GM11168 (cell line): Measurements from ENCODE around the gene NOP16.

Source experiments
- in situ Hi-C: fragments of 300-500 bp; cut with MboI; formaldehyde crosslinking; loops from one replicate; pipeline ENCODE4 v1.12.0; 2022; ENCODE audit warnings: low sequenced_read_pairs; ENCODE audit not compliant: unreplicated experiment

The NOP16 gene

DNA sequence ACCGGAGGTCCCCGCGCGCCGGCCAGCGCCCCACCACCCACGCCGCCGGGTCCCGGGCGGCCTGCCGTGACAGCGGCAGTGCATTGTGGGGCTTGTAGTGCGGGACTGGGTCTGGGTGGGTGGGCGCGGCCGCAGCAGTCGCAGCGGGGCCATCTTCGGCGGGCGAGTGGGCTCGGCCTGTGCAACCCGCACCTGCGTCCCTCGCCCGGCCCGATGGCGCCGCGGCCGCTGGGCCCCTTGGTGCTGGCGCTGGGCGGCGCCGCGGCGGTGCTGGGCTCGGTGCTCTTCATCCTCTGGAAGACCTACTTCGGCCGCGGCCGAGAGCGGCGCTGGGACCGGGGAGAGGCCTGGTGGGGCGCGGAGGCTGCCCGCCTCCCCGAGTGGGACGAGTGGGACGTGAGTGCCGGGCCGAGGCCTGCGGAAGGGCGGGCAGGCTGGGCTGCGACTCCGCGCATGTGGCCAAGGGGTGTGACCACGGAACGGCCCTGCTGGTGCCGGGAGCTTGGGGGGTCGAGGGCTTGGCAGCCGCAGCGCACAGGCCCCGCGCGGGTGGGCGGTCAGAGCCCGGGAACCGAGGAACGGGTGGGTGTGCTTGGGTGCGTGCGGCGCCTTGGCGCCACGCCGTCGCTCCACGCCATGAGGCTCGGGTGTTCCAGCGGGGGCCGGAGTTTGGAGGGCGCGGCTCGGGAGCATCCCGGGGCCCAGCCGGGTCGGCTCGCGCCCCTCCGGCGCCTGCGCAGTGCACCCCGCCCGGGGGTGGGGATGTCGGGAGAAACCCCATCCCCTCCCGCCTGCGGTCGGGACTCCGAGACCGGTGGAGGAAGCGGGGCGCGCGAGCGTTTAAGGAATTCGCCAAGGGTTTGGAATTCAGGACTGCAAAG is 22.8 kb downstream of the NOP16 start, which contains the start of gene ARL10:
Gene ARL10, plus strand, starts transcription at position 137 of the 881 bp plus-strand sequence. Its CDS starts 77 bp downstream, at position 214.
- in situ Hi-C loops, result no loop called here

DNA sequence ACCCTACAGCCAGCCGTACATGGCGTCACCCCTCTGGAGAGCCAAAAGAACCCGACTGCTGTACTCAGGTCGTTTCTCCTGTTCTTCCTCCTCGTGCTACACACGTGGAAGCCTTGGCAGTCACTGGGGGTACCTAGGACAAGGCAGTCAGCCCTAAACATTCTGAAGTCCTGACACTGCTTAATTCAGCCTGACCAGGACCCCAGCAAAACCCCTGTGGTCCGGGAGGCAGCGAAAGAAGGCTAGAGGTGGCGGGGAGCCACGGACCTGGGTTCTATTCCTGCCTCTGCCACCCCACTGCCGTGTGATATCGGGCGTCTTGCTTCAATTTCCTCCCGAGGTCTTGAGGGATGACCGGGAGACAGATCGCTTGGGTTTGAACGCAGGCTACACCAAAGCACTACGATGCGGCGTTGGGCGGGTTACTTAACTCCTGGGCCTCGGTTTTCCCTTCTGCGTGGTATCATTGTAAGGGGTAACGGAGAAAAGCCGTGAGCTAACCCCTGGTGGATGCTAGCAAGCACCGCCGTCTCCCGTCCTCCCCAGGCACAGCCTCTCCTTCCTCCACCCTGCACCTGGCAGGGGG is 23.5 kb downstream of the NOP16 start:
- in situ Hi-C loops, result no loop called here

DNA sequence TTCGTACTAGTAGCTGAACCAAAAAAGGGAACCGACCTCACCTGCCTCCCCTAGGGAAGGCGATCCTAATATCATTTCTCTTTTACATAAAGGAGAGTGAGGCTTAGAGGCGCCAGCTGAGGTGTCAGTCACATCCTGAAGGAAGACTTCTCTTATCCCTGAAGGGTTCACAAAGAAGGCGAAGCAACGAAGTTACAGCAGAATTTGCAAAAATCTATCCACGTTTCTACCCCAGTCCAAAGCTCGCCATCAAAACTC is 26.2 kb downstream of the NOP16 start:
- in situ Hi-C loops, result no loop called here

DNA sequence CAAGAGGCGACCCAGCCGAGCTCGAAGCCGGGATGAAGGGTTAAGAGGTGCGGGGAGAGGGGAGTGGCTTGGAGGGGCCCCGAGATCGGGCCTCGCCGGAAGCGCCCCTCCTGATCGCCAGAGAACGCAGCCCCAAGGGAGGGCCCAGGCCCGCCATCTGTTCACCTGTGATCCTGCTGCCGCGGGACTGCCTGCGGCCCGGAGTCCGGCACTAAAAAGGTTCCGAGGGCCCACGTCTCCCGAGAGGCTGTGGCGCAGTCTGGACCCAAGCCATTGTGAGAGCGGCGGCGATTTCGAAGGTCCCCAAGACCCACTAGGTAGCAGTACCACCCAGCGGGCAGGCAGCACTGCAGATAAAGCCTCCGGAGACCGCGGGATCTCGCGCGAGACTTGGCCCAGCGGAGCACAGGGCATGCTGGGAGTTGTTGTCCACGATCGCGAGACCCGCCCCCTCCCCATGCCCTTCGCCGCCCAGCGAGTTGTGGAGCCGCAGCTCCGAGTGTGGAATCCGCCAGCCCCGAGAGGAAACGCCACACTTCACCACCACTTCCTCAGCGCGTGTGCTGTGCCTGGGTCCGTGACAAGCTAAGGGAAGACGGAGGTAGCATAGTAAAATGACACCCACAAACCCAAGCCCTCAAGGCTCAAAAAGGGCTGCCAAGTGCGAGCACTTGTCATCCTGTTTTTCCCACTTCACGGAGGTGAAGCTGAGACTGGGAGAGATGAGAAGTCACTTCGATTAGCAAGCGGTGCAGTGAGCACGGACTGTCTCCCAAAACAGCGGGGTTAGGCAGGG is 26.8 kb downstream of the NOP16 start, which contains the start of gene KIAA1191:
Gene KIAA1191, minus strand, starts transcription at position 328 of the 796 bp plus-strand sequence. CDS start 2,256 bp downstream, outside the sequence.
- in situ Hi-C loops, result no loop called here

DNA sequence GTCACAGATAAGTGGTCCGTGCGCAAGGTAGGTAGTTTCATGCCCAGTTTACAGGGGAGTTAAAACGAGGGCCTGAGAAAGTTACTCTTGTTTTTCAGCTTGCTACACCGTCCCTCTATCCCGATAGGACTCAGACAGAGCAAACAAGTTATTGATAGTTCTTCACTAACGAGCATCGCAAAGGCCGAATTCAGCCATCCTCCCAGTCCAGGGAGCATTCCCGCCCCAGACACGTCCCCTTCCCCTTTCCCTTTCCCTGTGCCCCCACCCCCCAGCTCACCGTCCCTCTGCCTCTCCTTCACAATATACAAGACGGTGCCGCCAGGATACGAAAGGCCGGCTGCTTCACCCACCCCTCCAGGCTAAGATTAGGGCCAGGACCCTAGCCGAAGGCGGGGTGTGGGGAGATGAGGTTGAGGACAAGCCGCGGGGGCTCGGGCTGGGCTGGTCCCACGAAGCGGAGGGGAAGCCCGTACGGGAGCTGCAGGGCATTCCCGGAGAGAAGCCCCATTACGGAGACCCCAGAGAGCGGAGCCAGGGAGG is 27.4 kb downstream of the NOP16 start:
- in situ Hi-C loops, result no loop called here

DNA sequence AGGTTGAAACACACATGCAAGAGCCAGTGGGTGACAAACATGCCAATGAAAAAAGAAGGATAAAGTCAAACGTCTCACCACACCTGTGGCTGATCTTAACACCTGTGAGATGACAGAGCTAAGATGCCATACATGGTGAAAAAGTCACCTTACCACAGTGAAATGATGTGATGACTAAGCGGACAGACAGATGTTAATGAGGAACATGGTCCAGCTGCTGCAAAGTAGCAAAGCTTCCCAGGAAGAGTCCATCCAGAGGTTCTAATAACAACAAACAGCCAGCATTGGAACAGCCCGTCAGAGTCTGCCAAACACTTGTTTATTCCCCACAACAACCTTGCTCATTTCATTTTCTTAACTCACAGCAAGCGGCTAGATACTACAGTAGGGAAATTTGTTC is 28.7 kb downstream of the NOP16 start:
- in situ Hi-C loops, result no loop called here

DNA sequence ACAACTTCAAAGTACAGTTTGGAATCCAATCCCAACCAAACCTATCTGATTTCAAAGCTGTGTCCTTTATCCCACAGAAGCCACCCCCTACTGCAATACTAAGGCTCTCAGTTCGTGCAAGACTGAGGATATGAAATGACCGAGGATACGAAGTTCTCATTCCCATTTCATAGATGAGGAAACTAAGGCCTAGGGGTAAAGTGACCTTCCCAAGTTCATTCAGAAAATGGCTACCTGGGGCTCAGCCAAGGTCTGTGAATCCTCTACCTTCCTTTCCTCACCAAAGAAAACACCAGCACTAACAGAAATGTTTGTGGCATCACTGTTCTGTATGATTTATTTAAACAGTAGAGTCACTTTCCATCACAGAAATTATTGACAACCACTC is 32.2 kb downstream of the NOP16 start:
- in situ Hi-C loops, result no loop called here

DNA sequence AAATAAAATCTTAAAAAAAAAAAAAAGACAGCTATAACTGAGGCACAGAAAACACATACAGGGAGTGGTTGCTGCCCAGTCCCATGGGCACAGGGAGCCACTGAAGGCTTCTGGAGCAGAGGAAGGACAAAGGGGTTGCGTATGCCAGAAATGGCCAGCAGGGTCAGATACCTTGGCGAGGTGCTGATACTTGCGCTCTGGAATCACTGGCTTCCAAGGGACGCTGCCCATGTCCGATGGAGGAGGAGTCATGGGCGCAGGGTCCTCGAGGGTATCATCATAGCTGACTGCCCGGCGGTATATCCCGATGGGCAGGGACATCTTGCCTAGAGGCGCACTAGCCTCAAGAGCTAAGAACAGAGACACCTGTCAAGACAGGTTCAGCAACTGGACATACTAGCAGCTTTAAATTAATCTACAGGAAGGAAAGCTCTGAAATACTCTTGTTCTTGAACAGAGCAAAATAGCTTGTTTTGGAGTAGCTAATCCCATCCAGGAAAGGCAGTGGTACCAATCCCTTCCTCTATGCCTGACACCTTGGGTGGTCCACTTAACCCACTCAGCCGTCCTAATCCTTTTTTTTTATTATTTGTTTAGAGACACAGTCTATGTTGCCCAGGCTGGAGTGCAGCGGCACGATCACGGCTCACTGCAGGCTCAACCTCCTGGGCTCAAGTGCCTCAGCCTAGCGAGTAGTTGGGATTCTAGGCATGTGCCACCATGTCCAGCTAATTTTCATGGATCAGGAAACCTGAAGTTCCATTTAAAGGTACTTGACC is 32.8 kb downstream of the NOP16 start:
- in situ Hi-C loops, result no loop called here

DNA sequence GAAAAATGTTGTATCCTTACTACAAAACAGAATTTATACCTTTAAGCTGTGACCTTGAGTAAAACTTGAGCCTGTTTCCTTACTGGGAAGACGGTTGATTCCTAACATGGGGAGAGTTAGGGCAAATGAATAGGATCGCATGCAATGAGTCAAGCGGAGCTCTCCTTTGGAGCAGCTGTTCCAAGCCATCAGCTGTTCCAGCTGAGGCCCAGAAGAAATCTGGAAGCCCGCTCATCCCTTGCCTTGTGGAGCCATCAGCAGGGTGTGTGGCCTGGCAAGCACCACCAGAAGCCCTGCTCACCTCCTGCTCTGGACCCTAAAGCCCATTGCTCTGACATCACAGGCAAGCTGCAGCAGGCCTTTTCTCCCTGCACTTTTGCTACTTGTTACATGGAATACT is 34.9 kb downstream of the NOP16 start:
- in situ Hi-C loops, result no loop called here

DNA sequence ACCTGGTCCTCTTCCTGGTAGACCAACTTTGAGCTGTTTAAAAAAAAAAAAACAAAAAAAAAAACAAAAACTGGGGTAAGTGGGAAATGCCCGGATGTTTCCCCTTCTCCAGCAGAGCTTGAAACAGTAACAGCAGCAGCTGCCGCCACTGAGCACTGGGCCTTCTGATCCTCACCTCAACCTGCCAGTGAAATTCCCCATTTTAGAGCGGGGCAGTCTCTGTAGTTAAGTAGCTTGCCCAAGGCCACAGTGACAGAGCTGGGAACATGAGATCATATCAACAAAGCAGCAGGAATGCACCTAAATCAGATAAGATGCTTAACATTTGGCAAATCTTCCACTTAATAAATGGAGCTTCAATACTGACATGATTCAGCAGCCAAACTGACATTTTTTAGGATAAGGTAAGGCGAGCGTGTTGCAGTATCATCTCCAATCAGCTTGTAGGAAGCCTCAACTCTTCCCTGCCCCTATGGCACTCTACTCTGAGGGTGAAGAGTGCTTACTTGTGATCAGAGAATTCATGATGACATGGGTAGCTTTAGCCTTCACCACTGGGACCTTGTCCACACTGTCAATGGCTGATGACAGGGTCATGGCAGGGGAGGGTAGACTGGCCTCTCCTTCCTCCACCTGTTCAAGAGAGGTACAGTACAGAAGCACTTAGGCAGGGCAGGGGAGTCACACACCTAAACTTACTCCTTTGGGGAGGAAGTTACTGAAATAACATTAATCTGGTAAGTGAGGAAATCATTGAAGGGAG is 36.1 kb downstream of the NOP16 start:
- in situ Hi-C loops, result no loop called here

DNA sequence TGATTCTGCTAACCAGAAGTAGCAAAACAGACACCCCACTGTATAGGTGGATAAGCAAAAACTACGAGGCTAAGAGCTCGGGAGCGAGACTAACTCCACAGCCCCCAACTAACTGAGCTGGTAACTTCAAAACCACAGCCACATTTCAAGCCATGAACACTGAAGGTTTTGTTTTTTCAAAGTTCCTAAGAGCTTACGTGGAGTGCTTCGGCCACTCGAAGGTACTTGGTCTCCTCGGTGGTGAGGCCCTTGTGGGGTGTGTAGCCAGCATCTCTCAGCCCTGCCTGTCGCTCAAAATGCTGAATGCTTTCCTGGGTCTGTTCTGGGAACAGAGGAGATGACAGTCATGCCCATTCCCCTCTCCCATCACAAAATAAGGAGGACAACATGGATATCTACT is 38.0 kb downstream of the NOP16 start:
- in situ Hi-C loops, result no loop called here

DNA sequence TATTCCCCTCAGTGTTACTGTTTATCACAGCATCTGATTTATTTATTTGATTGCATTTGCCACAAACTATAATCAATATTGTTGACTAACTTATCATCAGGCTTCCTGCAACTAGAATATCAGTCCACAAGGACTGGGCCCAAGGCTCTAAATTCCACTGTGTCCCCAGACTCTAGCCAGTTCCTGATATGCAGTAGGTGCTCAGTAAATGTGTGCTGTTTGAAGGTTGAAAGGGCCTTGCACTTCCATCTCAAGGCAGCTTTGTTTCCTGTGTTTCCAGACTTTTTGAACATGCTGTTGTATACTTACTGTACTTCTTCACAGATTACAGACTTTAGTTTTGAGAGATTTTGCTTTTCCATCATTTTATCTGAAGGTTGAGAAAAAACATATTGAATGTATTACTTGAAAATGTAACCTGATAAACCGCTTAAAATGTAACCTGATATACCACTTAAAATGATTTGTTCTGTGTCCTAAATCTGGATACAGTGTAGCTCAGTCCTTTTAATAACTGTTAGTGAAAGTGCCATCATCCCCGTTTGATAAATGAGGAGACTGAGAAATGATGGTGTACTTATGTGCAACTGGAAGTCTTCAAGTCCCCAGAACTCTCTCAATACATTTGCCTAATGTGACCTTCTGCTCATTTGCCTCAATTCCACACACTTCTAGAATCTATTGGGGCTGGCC is 45.5 kb downstream of the NOP16 start:
- in situ Hi-C loops, result no loop called here

DNA sequence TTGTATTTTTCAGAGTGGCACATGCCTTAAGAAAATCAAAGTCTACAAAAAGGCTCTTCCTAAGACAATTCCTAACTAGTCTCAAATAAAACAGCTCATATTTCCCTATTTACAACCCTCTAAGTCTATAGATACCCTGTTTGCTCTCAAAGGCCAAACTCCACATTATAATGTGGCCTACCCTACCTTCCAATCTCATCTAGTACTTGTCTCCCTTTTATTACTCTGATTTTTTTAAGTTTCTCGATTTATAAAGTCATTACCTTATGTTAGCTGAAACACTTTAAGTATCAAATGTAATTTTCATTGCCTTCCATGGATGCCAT is 46.3 kb downstream of the NOP16 start:
- in situ Hi-C loops, result no loop called here

DNA sequence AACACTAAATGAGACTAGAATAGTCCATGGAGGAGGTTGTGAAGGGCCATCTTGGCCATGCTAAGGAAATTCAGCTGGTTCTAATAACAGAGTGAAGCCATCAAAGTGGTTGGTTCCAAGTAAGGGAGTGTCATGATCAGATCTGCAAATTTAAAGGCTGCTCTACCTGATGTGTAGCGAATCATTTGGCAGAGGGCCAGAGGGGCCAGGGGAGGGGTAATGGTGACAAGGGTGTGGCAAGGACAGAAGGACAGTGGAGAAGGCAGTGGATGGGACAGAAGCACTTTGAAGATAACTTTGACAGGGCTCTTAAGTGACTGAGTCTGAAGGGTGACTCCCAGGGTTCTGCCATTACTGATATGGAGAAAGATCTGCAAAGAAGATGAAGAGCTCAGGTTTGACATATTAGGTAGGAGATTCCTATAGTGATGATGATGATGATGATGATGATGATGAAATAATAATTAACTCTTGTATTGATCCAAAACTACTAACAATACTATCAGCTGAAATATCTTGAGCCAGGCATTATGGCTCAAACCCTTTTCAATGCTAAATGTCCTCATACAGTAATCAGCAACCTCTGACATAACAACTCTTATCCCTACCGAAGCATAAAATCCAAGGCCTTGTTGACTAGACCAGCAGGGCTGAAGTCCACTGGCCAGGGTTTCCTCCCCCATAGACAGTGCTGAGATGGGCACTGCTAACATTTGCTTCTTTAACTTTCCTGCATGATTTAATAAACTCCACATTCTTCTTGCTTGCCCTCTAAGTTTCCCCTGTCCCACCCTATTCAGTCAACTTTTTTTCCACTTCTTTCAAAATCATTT is 46.9 kb downstream of the NOP16 start:
- in situ Hi-C loops, result no loop called here

DNA sequence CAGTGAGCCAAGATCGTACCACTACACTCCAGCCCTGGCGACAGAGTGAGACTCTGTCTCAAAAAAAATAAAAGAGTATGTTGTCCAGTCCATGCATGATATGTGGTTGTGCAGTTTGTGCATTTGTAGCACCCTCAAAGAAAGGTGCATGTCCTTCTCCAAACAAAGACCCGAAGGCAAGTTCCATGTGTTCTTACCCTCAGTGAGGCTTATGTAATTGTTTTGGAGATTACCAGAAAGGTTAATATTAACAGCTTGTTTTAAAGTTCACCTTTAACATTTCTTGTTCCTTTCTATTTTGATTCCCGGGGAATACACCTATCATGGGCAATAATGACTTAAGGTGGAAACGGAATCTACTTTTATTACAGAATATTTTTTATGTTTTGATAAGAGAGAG is 49.1 kb downstream of the NOP16 start:
- in situ Hi-C loops, result no loop called here

DNA sequence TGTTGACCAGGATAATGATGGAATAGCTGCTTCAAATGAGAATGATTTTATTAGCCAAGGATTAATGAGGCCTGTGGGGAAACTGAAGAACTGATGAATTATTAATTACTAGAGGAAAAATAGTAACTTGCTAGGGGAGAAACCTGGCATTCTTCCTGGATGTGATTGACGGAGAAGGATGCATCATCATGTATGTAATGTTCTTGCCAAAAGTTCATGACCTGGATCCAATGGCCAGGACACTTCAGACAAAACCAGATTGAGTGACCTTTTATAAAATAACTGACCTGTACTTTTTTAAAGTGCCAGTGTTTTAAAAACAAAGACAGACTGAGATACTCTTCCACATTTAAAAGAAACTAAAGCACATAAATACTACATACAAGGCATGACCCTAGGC is 50.5 kb downstream of the NOP16 start:
- in situ Hi-C loops, result no loop called here

DNA sequence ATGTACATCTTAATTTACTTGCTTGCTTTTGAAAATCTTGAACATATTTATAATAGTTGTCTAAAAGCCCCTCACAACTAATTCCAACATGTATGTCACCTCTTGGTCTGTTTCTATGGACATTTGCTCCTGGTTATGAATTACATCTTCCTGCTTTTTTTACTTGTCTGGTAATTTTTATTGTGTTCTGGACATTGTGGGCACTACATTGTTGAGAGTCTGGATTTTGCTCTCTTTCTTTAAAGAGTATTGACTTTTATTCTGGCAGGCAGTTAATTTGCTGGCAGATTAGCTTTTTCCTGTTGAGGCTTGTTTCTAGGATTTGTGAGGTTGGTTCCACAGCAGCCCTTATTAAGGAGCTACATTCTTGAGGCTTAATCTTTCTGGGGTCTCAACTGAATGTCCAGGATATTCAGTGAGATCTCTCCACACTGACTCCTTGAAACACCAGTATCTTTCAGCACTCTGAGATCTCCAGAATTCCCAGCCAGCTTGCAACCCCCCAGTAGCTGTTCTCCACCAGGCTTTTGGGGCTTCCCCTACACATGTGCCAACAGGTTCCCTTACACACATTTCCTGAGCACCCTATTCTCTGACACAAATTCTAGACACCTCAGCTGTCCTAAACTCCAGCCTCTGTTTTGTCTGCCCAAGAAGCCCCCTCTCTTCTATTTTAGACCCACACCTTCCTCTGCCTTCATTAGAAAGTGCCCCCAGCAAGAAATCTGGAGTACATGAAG is 54.2 kb downstream of the NOP16 start:
- in situ Hi-C loops, result no loop called here
